HG03103 (cell line): ENCODE measurements around the gene RABGAP1L.
"Not testable (repeated sequence)": the region's sequence is repeated elsewhere in the genome, so short reads cannot be mapped to it uniquely, and the experiment has no call there.

ENCODE experiments used
- ATAC-seq: cut with Tn5 transposase; IDR thresholded peaks from one replicate; pipeline ENCODE4 v1.9.1; 2021; ENCODE audit warnings: low read depth; ENCODE audit not compliant: unreplicated experiment

RABGAP1L gene

DNA sequence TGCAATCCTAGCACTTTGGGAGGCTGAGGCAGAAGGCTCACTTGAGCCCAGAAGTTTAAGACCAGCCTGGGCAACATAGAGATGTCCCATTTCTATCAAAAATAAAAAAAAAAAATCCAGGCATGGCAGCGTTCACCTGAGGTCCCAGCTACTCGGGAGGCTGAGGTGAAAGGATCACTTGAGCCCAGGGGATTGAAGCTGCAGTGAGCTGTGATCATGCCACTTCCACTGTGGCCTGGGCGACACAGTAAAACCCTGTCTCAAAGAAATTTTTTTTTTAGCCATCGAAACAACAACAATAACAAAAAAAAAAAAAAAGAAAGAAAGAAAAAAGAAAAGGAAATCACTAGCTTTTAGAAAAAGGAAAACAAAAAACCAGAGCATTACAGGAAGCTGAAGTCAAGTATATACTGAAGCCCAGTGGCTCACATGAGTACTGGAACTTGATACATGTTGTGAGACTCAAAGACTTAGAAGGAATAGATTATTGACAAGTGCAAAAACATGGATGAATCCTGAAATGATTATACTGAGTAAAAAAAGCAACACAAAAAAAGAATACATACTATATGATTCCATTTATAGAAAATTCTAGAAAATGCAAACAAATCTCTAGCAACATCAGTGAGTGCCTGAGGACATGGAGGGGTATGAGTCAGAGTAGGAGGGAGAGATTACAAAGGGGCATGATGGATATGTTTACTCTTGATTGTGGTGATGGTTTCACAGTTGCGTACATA is 6.1 kb upstream of the RABGAP1L start:
- ATAC-seq: no peak

DNA sequence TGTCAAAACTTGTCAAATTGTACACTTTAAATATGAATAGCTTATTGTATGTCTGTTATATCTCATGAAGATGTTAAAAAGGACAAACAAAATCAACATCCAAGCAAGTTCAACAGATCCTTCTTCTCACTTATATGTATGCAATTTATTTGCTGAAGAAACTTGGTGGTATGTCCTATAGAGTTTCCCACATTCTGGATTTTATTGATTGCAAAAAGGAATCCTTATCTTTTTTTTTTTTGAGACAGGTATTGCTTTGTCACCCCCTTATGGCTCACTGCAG is 5.6 kb upstream of the RABGAP1L start:
- ATAC-seq: no peak

DNA sequence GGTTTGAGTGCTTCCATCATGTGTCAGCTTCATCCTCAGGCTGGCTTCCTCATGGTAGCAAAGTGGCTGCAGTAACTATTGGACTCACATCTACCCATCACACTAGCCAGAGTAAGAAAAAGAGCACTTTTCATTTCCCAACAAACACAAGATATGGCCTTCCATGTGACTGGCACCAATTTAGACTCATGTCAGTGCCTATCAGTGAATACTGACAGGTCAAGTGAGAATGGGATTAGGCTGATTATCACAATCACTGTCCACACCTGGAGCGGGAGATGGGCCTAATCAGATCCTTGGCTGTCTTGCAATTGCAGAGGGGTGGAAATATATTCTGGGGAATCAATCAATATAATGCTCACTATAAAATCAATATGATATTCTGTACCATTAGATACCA is 2.9 kb upstream of the RABGAP1L start:
- no peak for ATAC-seq

DNA sequence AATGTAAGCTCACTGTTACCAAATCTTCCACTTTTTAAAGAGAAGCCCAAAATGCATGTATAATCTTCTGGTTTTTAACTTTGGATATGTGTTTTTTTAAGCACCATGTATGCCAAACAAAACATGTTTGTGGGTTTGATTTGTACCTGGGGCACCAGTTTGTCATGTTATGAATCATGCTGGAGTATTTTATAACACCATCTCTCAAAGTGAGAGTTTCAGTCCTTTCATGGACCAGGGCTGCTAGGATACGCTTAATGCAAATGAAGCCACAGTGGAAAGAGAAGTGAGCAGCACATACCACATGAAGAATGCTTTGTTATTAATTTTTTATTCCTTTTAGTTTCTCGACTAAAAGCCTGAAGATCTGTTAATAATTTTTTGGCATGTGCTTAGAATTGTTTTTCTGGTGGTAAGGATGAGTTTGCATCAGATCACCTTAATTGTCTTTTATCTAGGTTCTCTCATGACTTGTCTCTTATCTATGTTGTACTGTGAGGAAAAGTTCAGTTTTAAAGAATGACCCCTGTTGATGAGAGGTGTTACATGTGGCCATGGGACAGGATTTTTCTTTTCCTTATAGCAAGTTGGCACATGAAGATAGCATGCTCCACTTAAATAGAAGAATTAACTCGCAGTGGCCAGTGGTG is 2.0 kb upstream of the RABGAP1L start:
- ATAC-seq: peak; percentile 38

DNA sequence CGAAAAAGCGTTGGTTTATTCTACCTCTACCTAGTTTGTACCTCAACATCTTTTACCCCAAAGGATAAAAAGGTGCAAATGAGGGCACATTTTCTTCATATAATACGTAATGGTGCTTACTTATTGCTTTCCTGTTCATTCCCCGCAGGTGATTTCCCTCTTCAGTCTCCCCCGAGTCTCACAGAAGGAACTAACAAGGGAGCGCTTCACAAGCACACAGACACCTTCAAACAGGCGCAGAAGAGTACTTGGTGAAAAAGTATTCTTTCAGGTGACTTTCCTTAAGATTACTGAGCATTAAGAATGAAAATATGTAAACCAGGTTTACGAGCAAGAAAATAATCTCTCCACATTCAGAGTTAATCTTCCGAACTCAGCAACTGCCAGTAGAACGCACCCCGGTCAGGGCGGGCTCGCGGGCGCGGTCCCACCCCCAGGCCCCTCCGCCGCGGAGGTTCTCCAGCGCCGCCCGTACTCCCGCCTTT is 511 bp upstream of the RABGAP1L start:
- ATAC-seq: no peak

DNA sequence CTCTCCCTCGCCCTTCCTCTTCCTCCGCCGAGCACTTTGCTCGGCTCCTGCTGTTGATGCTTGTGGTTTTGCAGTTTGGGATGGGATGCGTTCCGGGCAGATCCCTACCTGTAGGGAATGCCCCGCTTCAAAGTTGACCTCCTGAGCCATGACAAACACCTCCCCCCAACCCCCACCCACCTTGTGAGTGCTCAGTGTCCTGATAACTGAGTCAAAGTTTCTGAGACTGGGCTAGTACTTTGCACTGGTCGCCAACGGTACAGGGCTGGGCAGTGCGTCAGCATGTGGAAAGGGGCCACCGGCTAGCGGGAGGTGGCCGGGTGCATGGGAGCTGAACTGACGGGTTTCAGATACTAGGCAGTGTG is 771 bp downstream of the RABGAP1L start:
- ATAC-seq: no peak

DNA sequence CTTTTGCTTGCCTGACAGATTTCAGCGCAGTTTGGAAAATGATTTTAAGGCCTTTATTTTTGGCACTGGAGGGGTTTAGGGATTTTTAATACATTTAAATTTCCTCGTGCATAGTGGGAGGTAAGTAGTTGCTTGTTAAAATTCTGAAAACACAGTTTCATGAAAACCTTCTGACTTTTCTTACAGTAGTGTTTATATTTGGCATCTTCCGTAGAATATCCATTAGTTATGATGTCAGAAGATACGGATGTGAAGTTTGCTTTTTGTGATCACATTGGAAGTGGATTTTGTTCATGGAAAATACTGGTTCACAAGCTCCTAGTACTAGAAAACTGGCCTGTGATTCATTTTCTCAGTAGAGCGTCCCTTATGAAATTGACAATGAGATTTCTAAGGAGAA is 1.3 kb downstream of the RABGAP1L start:
- ATAC-seq: no peak

DNA sequence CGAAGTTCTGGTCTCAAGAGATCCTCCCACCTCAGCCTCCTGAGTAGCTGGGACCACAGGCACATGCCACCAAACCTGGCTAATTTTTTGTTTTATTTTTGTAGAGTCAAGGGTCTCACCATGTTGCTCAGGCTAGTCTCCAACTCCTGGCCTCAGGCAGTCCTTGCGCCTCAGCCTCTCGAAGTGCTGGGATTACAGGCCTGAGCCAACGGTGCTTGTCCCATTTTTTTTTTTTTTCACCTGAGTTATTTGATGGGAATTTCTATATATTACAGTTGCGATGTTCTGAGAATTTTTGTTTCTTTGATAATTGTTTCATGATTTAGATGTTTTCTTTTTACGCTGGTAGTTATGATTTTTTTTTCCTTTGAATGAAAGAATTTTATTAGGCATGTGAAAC is 2.5 kb downstream of the RABGAP1L start:
- ATAC-seq: no peak

DNA sequence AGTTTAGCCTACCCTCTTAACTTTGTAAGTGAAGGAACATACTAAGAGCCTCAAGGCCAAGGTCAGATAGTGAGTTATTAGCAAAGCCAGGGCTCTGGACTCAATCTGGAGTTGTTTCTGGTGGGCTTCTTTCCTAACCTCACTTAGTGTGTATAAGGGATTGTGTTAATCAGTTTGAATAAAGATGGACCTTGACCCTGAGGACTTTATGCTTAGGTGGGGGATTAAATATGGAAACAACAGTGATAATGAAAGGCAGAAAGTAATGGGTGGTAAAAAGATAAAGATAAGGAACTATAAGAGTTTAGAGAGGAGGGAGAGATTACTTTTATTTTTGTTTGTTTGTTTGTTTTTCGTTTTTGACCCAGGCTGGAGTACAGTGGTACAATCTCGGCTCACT is 5.5 kb downstream of the RABGAP1L start:
- ATAC-seq: no peak

DNA sequence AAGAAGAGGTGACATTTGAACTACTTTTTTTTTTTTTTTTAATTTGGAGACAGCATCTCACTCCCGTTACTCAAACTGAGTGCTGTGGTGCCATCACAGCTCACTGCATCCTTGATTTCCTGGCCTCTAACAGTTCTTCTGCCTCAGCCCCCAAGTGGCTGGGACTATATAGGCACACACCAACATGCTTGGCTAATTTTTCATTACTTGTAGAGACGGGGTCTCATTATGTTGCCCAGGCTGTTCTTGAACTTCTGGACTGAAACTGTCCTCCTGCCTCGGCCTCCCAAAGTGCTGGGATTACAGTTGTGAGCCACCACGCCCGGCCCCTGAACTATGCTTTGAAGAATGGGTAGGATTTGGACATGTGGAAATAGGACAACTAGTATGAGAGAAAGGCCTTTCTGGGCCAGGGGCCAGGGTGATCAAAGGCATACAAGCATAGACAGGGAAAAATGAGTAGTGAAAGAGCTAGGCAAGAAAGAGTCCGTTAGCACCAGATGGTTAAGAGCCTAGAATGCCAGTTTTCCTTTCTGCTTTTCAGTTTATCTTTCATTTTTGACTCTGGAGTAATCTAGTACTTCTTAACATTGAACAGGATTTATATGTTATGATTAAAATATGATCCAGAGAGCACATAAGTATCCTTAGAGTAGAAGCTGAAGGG is 6.3 kb downstream of the RABGAP1L start:
- no peak for ATAC-seq

DNA sequence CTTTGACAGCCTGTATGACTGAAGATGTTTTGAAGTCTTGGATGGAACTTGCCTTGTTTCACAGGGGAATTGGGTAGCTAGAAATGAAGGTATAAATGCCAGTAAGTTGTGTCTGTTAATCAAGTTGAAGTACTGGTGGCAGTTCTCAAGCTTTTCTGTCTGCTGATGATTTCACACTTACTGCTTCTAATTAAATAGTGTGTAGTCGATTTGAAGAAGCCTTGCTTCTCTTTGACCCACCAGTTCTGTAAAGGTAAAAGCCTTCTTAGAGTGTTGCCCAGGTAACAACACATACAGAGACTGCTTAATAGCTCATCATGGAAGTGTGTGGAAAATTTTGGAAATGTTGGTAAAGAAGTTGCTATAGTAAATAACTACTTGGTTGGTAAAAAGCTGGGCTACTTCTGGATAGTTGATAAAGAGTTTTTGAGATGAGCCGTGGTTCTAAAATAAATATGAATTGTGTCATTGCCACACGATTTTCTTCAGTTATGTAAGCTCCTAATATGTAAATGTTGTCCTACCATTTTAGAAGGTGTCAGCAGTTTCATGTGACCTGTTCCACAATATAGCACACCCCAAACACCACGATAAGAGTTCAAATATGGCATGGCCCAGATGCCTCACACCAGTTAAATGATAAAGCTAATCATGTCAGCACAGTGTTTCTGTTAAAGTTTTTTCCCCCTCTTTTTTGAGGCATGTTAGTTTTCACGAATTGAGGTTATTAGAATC is 7.4 kb downstream of the RABGAP1L start:
- no peak for ATAC-seq

DNA sequence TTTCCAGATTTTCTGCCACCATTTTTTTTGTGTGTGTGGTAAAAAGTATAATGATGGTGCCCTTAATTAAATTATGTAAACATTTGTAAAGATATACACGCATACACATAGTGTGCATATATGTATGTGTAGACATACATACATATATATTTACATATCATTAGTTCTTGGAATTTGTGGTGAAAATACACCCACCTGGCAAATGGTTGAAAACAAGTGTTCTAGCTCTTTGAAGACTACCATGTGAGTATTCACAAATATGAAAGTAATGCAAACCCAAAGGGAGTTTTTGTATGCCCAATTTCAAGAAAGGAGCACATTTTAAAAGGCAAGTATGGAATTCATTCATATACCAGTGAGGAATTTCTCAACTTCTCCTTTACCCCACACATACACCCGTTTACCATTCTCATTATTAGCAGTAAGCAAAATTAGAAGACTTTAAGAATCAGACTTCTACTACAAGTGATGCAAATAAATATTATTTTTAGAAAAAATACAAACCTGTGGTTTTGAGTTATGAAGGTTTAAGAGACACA is 8.0 kb downstream of the RABGAP1L start:
- no peak for ATAC-seq

DNA sequence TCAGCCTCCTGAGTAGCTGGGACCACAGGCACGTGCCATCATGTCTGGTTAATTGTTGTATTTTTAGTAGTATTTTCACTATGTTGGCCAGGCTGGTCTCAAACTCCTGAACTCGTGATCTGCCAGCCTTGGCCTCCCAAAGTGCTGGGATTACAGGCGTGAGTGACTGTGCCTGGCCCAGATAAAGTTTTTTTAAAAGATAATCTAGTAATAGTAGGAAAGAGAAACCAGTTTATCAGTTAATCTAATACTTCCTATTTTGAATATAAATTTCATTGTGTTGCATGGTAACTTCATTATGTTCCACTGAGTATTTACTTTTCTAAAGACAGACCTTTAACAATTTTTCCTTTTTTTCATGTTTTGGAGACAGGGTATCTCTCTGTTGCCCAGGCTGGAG is 10.0 kb downstream of the RABGAP1L start:
- no peak for ATAC-seq

DNA sequence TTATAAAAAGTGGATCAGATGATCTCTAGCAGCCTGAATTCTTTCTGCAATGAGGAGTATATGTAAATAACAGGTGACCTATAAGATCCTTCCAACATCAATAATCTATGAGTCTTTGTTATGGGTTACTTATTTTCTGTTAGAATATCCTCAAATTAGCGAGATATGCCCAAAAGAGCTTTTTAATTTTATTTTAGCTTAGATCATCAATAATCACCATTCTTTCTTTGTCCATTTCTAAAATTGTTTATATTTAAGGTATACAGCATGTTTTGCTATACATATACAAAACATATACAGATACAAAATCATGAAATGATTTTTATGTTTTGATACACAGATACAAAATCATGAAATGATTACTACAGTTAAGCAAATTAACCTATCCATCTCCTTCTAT is 11.8 kb downstream of the RABGAP1L start:
- ATAC-seq: no peak

DNA sequence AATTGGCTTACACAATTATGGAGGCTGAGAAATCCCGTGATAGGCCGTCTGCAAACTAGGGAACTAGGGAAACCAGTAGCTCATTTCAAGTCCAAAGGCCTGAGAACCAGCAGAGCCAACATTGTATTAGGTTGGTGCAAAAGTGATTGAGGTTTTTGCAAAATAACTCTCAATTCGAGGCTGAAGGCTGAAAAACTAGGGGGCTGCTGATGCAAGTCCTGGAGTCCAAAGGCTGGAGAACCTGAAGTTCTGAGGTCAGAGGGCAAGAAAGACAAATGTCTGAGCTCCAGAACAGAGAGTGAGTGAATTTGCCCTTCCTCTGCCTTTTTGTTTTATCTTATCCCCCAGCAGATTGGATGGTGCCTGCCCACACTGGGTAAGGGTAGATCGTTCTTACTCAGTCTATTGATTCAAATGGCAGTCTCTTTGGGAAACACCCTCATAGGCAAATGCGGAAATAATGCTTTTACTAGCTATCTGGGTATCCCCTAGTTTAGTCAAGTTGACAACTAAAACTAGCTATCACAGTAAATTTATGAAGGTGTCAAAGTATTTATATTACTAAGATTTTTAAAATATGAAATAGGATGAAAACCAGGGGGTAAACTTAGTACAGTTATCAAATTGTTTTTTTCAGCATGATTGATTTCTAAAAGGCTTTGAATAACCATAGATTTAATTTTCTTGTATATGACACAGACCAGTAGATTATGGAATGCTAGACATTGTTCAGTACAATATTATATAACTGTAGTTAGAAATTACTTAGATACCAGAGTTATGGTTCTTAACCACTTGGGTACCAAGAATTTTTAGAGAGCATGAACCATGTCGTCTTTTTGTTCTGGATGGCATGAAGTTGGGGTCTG is 15.4 kb downstream of the RABGAP1L start:
- ATAC-seq: no peak

DNA sequence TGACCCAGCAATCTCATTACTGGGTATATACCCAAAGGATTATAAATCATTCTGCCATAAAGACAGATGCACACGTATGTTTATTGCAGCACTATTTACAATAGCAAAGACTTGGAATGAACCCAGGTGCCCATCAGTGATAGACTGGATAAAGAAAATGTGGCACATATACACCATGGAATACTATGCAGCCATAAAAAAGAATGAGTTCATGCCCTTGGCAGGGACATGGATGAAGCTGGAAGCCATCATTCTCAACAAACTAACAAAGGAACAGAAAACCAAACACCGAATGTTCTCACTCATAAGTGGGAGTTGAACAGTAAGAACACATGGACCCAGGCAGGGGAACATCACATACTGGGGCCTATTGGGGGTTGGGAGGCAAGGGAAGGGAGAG is 19.1 kb downstream of the RABGAP1L start:
- ATAC-seq: not testable (repeated sequence)

DNA sequence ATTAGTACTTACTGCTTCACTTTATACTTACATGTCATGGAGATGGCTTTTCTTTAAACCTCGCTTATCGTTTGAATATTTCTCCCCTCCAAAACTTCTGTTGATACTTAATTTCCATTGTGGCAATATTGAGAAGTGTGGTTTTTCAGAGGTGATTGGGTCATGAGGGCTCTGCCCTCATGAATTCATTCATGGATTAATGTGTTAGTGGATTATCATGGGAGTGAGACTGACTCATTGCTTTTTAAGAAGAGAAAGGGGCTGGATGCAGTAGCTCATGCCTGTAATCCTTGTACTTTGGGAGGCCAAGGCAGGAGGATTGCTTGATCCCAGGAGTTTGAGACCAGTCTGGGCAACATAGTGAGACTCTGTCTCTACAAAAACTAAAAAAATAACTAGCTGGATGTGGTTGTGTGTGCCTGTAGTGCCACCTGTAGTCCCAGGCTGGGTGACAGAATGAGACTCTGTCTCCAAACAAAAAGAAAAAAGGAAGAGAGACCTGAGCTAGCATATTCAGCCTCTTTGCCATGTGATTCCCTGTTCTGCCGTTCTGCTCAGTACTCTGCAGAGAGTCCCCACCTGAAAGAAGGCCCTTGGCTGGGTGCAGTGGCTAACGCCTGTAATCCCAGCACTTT is 30.2 kb downstream of the RABGAP1L start:
- no peak for ATAC-seq

DNA sequence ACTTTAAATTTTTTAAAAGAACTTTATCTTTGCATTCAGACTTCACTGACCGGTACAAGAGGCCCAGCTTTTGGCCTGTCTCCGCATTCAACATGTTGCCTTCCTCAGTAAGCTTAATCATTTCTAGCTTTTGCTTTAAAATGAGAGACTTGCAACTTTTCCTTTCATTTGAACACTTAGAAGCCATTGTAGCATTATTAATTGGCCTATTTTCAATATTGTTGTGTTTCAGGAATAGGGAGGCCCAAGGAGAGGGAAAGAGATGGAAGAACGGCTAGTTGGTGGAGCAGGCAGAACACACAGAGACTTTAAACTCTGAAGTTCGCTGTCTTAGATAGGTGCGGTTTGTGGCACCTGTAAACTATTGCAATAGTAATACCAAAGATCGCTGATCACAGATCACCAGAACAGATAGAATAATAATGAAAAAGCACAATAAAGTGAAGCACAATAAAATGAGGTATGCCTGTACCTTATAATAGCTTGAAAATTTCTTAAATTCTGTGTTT is 31.4 kb downstream of the RABGAP1L start:
- no peak for ATAC-seq

DNA sequence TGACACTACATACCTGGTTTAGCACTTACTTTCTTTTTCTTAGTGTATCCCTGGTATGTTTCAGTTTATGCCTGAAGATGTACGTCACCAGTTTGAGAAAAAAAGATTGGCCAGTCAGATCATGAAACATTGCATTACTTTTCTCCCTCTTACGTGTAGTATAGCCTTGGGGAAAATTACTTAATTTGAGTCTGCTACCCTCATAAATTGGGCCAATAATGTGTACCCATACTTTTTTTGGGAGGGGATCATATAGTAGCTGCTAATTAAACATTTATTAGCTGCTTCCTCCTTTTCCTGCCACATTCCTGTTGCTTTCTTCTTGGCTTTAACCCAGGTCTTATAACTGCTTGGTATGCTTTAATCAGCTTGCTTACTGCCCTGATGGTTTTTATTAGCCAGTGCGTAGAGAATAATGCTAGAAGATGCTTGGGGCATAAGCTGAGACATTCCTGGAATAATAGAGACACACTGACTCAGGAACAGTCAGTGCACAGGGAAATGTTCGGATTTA is 32.1 kb downstream of the RABGAP1L start:
- no peak for ATAC-seq
